ENCODE results near the gene IL17C. TPM values are rescaled to one million over a fixed set of nuclear protein-coding genes. Genes with fewer than 3 reads are reported as not detected.

IL17C gene
- total and polyA plus RNA-seq, 2 experiments from 2014 or later = not detected

DNA sequence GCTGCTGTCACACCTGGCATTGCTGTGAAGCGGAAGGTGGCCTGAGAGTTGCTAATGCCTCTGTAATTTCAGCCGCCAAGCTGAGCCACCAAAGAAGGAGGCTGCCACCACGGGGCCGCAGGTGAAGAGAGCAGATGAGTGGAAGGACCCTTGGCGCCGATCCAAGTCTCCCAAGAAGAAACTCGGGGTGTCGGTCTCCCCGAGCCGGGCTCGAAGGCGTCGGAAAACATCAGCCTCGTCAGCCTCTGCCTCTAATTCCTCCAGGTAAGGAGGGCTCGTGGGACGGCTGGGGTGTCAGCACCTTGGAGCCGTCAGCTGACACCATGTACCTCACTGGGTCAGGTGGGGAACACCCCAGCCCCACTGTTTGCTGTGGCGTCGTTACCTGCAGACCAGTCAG is 16.2 kb upstream of the IL17C start:
- DNase-seq (ENCODE audit: low read depth in 1 of 2, low spot score in 1 of 2) = no peak
- no peaks in the 10 kb centered on the region for H3K27me3 ChIP-seq
- H3K27ac ChIP-seq = no peak overlapping the region
- peaks cover 26% of the 10 kb centered on the region for H3K36me3 ChIP-seq
- H3K4me1 ChIP-seq (ENCODE audit: low read depth) = peaks cover 3% of the 10 kb centered on the region
- H3K4me3 ChIP-seq = no peak overlapping the region
- no peaks in the 10 kb centered on the region for H3K9me3 ChIP-seq (ENCODE audit: low read depth)
- TF ChIP-seq CTCF (IDR thresholded peaks at IDR 0.05; ENCODE audit: low read depth, low read length) = no peak

DNA sequence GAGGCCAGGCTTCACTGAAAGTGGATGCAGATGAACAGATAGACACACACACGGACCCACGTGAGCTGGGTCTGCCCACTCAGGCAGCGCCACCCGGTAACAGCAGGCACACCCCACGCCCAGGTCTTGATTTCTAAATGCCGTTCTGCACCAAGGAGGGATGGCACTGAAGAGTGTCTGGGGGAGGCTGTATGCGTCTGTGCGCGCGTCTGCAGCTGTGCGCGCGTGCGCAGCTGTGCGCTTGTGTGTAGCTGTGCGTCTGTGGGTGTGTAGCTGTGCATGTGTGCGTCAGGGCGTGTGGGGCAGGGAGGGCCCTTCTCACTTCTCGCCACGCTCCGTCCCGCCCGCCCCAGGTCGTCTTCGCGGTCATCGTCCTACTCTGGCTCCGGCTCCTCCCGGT is 15.5 kb upstream of the IL17C start:
- DNase-seq (ENCODE audit: low read depth in 1 of 2, low spot score in 1 of 2) = no peak
- Histone ChIP-seq H3K36me3 (peaks cover 26% of the 10 kb centered on the region), H3K27ac (no peak overlapping the region), H3K4me3 (no peak overlapping the region), H3K9me3 (ENCODE audit: low read depth) (no peaks in the 10 kb centered on the region), H3K4me1 (ENCODE audit: low read depth) (peaks cover 3% of the 10 kb centered on the region), H3K27me3 (no peaks in the 10 kb centered on the region)
- no peak for TF ChIP-seq CTCF (IDR thresholded peaks at IDR 0.05; ENCODE audit: low read depth, low read length)

DNA sequence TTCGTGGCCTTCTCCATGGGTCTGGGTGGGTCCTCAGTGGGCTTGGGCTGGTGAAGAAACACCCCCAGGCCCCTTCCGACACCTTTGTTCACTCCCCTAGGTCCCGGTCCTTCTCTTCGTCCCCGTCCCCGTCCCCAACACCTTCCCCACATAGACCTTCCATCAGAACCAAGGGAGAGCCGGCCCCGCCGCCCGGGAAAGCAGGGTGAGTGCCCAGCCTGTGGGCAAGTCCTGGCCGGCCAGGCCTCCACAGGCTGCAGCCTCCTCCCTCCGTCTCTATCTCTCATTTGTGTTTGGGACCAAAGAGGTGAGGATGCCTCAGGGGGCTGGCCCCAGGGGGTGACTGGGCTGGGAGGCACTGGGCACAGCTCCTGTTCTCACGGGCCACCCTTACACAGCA is 14.5 kb upstream of the IL17C start:
- Histone ChIP-seq H3K27ac (no peak overlapping the region), H3K9me3 (ENCODE audit: low read depth) (no peaks in the 10 kb centered on the region), H3K4me1 (ENCODE audit: low read depth) (no peaks in the 10 kb centered on the region), H3K27me3 (no peaks in the 10 kb centered on the region), H3K4me3 (no peak overlapping the region), H3K36me3 (peaks cover 26% of the 10 kb centered on the region)
- DNase-seq (ENCODE audit: low read depth in 1 of 2, low spot score in 1 of 2) = no peak
- TF ChIP-seq CTCF (IDR thresholded peaks at IDR 0.05; ENCODE audit: low read depth, low read length) = no peak

GRCh38 chr16:88624481-88624880 is 13.9 kb upstream of the IL17C start:
- no peak overlapping the region for H3K27ac ChIP-seq
- no peaks in the 10 kb centered on the region for H3K4me1 ChIP-seq (ENCODE audit: low read depth)
- DNase-seq (ENCODE audit: low read depth in 1 of 2, low spot score in 1 of 2) = no peak
- no peak for TF ChIP-seq CTCF (IDR thresholded peaks at IDR 0.05; ENCODE audit: low read depth, low read length)
- H3K9me3 ChIP-seq (ENCODE audit: low read depth) = no peaks in the 10 kb centered on the region
- no peak overlapping the region for H3K4me3 ChIP-seq
- no peaks in the 10 kb centered on the region for H3K27me3 ChIP-seq
- H3K36me3 ChIP-seq = peaks cover 27% of the 10 kb centered on the region

DNA sequence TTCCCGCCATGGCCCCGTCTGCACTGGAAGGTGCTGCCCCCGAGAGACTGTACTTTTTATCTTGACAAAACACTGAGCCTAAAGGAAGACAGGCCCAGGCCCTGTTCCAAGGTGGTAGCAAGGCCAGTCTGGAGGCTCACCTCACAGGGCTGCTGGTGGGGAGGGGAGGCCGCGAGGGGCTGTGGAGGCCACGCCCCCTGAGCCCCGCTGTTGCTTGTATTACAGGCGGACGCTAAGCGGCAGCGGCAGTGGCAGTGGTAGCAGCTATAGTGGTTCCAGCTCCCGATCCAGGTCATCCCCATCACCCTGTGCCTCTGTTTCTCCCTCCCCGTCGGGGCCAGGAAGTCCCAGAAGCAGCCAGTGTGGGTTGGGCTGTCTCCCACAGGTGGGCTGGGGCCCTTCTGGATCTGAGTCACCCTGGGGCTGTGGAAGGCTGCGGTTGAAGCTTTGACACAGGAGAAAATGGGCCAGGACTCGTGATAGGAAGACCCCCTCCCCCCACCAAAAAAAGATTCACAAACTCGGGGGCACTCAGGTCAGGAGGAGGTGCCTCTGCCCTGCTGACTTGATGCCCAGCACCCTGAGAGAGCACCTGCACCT is 13.3 kb upstream of the IL17C start:
- Histone ChIP-seq H3K27me3 (no peaks in the 10 kb centered on the region), H3K9me3 (ENCODE audit: low read depth) (no peaks in the 10 kb centered on the region), H3K4me1 (ENCODE audit: low read depth) (no peaks in the 10 kb centered on the region), H3K36me3 (peaks cover 33% of the 10 kb centered on the region), H3K27ac (no peak overlapping the region), H3K4me3 (no peak overlapping the region)
- TF ChIP-seq CTCF (IDR thresholded peaks at IDR 0.05; ENCODE audit: low read depth, low read length) = no peak
- DNase-seq (ENCODE audit: low read depth in 1 of 2, low spot score in 1 of 2) = no peak

Data from cardiac muscle cell (in vitro differentiated cells and primary cell).